Epithelial cell of proximal tubule (primary cell): ENCODE measurements around the gene ASCC1. TPM values are rescaled to one million over a fixed set of nuclear protein-coding genes. Genes with fewer than 3 reads are reported as not detected.

ENCODE experiments used
- DNase-seq: peaks from one replicate; pipeline ENCODE4 v3.0.0-alpha.2; 2011; ENCODE audit warnings: low read depth
- H3K4me3 ChIP-seq: 2 replicates; pipeline ENCODE4 v1.5.1; 2011; ENCODE audit warnings: low read depth, mild to moderate bottlenecking, low read length
- CTCF ChIP-seq: conservative IDR thresholded peaks from 2 replicates; pipeline ENCODE4 v1.5.1; 2012; ENCODE audit warnings: low read depth, mild to moderate bottlenecking, low read length
- total RNA-seq: library from RNA; depleted of rRNA; stranded (reverse); fragments of >200 nt; gene quantifications from 2 replicates; pipeline ENCODE4 v1.2.3, GENCODE V29; 2015

The ASCC1 gene
- total RNA-seq, 1 donor from 2014 or later = 21.4 TPM

DNA sequence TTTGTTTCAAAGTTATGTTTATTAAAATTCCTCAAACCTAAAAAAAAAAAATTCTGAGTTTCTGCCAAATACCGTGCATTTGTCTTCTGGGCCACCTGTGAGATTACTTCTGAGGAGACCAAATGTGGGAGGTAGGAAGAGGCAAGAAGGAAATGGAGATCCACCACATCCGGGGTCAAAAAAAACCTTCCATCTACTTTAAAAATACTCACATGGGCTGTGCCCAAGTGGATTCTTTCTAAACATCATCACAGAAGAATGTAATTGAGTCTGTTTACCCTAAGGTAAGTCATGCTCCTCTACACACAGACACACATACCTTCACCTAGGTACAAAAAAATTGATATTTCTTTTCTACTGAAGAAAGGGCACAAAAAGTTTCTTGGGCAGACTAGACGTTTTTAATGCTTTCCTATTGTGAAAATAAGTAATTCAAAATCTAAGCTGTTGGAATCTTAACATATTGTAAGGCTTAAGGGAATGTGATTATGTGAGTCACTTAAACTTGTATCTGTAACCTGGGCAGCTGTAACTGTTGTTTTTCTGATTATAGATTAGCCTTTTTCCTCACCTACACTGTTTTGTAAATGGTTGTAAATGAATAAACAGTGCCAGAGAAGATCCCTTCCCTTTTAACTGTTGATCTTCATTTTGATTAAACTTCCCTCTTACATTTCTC is 108.6 kb downstream of the ASCC1 start:
- TF ChIP-seq CTCF = no peak
- peak; percentile 67 for DNase-seq
- no peak overlapping the region for H3K4me3 ChIP-seq

GRCh38 chr10:72106896-72107295 is 109.2 kb downstream of the ASCC1 start:
- TF ChIP-seq CTCF = no peak
- DNase-seq = no peak
- H3K4me3 ChIP-seq = no peak overlapping the region

DNA sequence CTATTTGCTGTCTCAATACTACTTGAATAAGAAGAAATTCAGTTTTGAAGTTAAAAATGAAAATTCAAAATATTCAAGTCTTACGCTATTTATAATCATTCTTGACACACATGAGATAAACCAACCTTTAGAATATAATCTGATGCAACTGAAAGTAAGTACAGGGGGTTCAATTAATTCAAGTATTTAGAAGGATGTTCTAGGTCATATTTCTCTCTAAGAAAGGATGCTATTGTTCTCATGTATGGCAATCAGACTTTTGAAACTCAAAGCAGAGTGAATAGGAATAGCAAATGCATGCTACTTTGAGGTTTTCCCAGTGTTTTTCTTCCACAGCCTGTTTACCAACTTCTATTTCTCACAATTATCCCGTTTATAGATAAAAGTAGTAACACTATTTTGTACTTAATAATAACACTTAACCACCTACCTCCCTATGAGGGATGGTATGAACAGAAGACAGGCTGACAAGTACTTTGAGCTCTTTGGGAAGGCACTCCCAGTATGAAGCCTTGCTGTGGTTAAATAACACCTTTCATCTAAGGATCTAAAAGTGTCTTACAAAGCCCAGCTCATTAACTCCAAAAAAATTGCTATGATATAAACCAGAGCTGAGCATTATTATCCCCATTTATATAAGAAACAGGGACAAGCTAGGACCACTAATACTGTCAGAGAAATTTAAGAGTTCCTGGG is 109.8 kb downstream of the ASCC1 start:
- no peak overlapping the region for H3K4me3 ChIP-seq
- TF ChIP-seq CTCF = no peak
- no peak for DNase-seq

GRCh38 chr10:72105710-72106109 is 110.4 kb downstream of the ASCC1 start:
- H3K4me3 ChIP-seq = no peak overlapping the region
- no peak for DNase-seq
- no peak for TF ChIP-seq CTCF

GRCh38 chr10:72105098-72105475 is 111.0 kb downstream of the ASCC1 start:
- H3K4me3 ChIP-seq = no peak overlapping the region
- DNase-seq = no peak
- no peak for TF ChIP-seq CTCF

DNA sequence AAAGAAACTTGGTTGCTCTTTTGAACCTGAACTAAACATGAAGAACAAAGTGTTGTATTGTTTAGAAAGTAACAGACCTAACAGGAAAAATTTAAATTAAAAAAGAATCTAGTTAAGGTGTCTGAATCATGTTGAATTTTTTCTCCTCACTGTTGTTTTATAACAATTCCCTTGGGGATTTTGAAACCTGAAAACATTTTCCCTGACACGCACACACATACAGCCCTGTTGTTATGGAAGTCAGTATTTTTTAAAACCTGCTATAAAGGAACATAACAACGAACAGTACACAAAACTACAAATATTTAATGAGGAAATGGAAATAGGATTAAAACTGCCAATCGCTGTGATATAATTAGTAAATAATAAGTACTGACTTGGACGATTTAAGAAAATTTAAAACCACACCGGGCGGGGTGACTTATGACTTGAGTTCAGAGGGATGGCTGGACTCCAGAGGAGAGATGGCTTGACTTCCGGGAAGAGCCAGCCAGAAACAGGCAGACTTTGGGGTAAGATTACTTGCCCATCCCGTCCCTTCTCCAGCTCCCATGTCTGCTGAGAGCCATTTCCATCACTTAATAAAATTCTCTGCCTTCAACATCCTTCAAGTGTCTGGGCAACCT is 111.5 kb downstream of the ASCC1 start:
- DNase-seq = no peak
- no peak overlapping the region for H3K4me3 ChIP-seq
- TF ChIP-seq CTCF = no peak
